ENCODE measurements around the gene ULK2.
"Not testable (repeated sequence)": the region's sequence is repeated elsewhere in the genome, so short reads cannot be mapped to it uniquely, and the experiment has no call there.

ULK2 gene

DNA sequence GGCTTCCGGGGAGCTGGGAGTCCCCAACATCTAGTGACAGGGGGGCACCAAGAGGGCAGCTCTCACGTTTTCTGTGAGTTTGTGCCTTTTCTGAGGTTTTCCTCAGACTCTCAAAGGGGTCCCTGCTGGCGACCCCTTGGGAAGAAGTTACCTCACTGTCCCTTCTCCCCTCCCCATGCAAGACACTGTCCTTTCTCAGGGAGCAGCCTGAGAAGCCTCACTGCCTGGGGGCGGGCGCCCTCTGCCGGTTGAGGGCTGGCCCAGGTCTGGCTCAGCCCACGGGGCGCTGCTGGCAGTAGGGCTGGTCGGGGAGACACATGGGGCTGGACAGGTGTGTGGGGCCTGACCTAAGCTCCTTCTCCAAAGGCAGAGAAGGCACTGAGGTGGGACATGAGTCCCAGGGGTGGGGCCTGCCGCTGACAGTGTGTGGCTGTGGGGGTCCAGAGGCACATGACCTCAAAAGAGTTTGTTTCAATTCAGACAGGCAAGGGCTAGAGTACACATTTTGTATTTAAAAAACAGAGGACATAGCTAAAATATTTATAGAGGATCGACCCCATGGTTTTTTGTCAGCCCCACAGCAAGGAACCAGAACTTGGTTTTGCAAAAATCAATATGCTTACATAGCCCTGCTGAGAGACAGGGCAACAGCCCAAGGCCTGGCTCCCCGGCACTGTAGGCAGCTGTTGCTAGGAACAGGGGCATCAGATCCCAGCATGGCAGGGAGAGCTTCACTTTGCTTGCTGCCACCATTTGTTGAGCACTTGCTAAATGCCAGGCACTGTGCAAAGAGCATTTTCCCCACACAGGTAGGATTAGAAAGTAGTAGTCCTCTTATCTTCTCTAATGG is 101.1 kb downstream of the ULK2 start:
- no peak for TF ChIP-seq EZH2phosphoT487 (IDR thresholded peaks at IDR 0.05; ENCODE audit: low read depth)
- TF ChIP-seq, protein P1, sequence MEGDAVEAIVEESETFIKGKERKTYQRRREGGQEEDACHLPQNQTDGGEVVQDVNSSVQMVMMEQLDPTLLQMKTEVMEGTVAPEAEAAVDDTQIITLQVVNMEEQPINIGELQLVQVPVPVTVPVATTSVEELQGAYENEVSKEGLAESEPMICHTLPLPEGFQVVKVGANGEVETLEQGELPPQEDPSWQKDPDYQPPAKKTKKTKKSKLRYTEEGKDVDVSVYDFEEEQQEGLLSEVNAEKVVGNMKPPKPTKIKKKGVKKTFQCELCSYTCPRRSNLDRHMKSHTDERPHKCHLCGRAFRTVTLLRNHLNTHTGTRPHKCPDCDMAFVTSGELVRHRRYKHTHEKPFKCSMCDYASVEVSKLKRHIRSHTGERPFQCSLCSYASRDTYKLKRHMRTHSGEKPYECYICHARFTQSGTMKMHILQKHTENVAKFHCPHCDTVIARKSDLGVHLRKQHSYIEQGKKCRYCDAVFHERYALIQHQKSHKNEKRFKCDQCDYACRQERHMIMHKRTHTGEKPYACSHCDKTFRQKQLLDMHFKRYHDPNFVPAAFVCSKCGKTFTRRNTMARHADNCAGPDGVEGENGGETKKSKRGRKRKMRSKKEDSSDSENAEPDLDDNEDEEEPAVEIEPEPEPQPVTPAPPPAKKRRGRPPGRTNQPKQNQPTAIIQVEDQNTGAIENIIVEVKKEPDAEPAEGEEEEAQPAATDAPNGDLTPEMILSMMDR (IDR thresholded peaks at IDR 0.05; ENCODE audit: low read depth, low read length): peak; percentile 56
- Histone ChIP-seq H3K27me3 (ENCODE audit: low read depth, low read length) (no peaks in the 10 kb centered on the region), H3K4me2 (ENCODE audit: low read length) (no peak overlapping the region), H3K4me1 (ENCODE audit: low read length) (peaks cover 4% of the 10 kb centered on the region; the same call in 1 of the 2 replicates), H3K27ac (ENCODE audit: low read length) (no peak overlapping the region), H4K20me1 (ENCODE audit: insufficient read depth, low read length) (no peaks in the 10 kb centered on the region), H3K9me3 (ENCODE audit: insufficient read depth, low read length) (no peaks in the 10 kb centered on the region), H3K9ac (ENCODE audit: low read length) (no peak overlapping the region), H3K4me3 (ENCODE audit: low read length) (no peak overlapping the region), H3K79me2 (ENCODE audit: low read length) (no peaks in the 10 kb centered on the region), H3K36me3 (replicated peaks; ENCODE audit: low read depth, low read length) (no peaks in the 10 kb centered on the region), H2AFZ (ENCODE audit: low read depth, low read length) (no peak overlapping the region)

GRCh38 chr17:19766016-19766415 is 101.7 kb downstream of the ULK2 start:
- Histone ChIP-seq H3K79me2 (ENCODE audit: low read length) (no peaks in the 10 kb centered on the region), H3K4me3 (ENCODE audit: low read length) (no peak overlapping the region), H3K9me3 (ENCODE audit: insufficient read depth, low read length) (no peaks in the 10 kb centered on the region), H3K27ac (ENCODE audit: low read length) (no peak overlapping the region), H3K27me3 (ENCODE audit: low read depth, low read length) (no peaks in the 10 kb centered on the region), H2AFZ (ENCODE audit: low read depth, low read length) (no peak overlapping the region), H4K20me1 (ENCODE audit: insufficient read depth, low read length) (no peaks in the 10 kb centered on the region), H3K9ac (ENCODE audit: low read length) (no peak overlapping the region), H3K4me2 (ENCODE audit: low read length) (no peak overlapping the region), H3K36me3 (replicated peaks; ENCODE audit: low read depth, low read length) (no peaks in the 10 kb centered on the region), H3K4me1 (ENCODE audit: low read length) (peaks cover 4% of the 10 kb centered on the region; the same call in 1 of the 2 replicates)
- TF ChIP-seq, protein P1 (IDR thresholded peaks at IDR 0.05; ENCODE audit: low read depth, low read length): no peak
- TF ChIP-seq EZH2phosphoT487 (IDR thresholded peaks at IDR 0.05; ENCODE audit: low read depth): no peak

DNA sequence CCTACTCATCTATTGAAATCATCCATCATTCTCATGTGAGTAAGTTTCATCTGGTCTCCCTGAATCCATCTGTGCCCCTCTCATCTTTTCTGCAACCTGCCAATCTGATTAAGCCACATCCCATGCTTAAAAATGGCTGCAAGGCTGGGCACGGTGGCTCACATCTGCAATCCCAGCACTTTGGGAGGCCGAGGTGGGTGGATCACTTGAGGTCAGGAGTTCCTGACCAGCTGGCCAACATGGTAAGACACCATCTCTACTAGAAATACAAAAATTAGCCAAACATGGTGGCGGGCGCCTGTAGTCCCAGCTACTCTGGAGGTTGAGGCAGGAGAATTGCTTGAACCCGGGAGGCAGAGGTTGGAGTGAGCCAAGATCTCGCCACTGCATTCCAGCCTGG is 103.7 kb downstream of the ULK2 start:
- not testable (repeated sequence) for H3K27me3 ChIP-seq (ENCODE audit: low read depth, low read length); H2AFZ ChIP-seq (ENCODE audit: low read depth, low read length); H3K4me1 ChIP-seq (ENCODE audit: low read length); H3K9me3 ChIP-seq (ENCODE audit: insufficient read depth, low read length); H3K4me2 ChIP-seq (ENCODE audit: low read length); H3K79me2 ChIP-seq (ENCODE audit: low read length); H3K4me3 ChIP-seq (ENCODE audit: low read length); H3K9ac ChIP-seq (ENCODE audit: low read length); H3K27ac ChIP-seq (ENCODE audit: low read length); H4K20me1 ChIP-seq (ENCODE audit: insufficient read depth, low read length); H3K36me3 ChIP-seq (replicated peaks; ENCODE audit: low read depth, low read length)

GRCh38 chr17:19763416-19763815 is 104.3 kb downstream of the ULK2 start:
- H3K27me3 ChIP-seq (ENCODE audit: low read depth, low read length): no peaks in the 10 kb centered on the region
- TF ChIP-seq, protein P1 (IDR thresholded peaks at IDR 0.05; ENCODE audit: low read depth, low read length): no peak
- TF ChIP-seq EZH2phosphoT487 (IDR thresholded peaks at IDR 0.05; ENCODE audit: low read depth): no peak
- H3K4me2 ChIP-seq (ENCODE audit: low read length): no peak overlapping the region
- H3K9ac ChIP-seq (ENCODE audit: low read length): no peak overlapping the region
- no peak overlapping the region for H3K4me3 ChIP-seq (ENCODE audit: low read length)
- no peaks in the 10 kb centered on the region for H3K9me3 ChIP-seq (ENCODE audit: insufficient read depth, low read length)
- no peak overlapping the region for H2AFZ ChIP-seq (ENCODE audit: low read depth, low read length)
- no peak overlapping the region for H3K27ac ChIP-seq (ENCODE audit: low read length)
- H3K36me3 ChIP-seq (replicated peaks; ENCODE audit: low read depth, low read length): no peaks in the 10 kb centered on the region
- no peaks in the 10 kb centered on the region for H3K79me2 ChIP-seq (ENCODE audit: low read length)
- H4K20me1 ChIP-seq (ENCODE audit: insufficient read depth, low read length): no peaks in the 10 kb centered on the region
- H3K4me1 ChIP-seq (ENCODE audit: low read length): peaks cover 4% of the 10 kb centered on the region; the same call in 1 of the 2 replicates

Data from OCI-LY3 (cell line).